Central memory CD8-positive, alpha-beta T cell (primary cell): Measurements from ENCODE around the gene CBFA2T3.

Experiments
- ATAC-seq: fragments of 150-1000 bp; cut with Tn5 transposase; replicated peaks from 2 replicates; pipeline ENCODE4 v1.10.0; 2022; ENCODE audit warnings: mild to moderate bottlenecking, moderate FRiP score, moderate number of reproducible peaks; ENCODE audit not compliant: poor library complexity, severe bottlenecking; ENCODE audit errors: extremely low read depth
- DNase-seq, 2 donors: peaks; one replicate each; pipeline ENCODE4 v3.0.0; 2021; ENCODE audit warnings: low spot score in 2 of 2
- H3K27ac Mint-ChIP-seq: one replicate; pipeline ENCODE4 v1.8.0; 2022; ENCODE audit warnings: low read depth, mild to moderate bottlenecking, moderate library complexity, mixed read lengths
- H3K27me3 Mint-ChIP-seq: one replicate; pipeline ENCODE4 v1.8.0; 2022; ENCODE audit warnings: mixed read lengths
- H3K36me3 Mint-ChIP-seq: one replicate; pipeline ENCODE4 v1.8.0; 2022; ENCODE audit warnings: mild to moderate bottlenecking, moderate library complexity, mixed read lengths; ENCODE audit not compliant: insufficient read depth
- H3K4me1 Mint-ChIP-seq: one replicate; pipeline ENCODE4 v1.8.0; 2022; ENCODE audit warnings: mixed read lengths
- H3K4me3 Mint-ChIP-seq: one replicate; pipeline ENCODE4 v1.8.0; 2022; ENCODE audit warnings: mild to moderate bottlenecking, moderate library complexity, mixed read lengths
- H3K9me3 Mint-ChIP-seq: one replicate; pipeline ENCODE4 v1.8.0; 2022; ENCODE audit warnings: mixed read lengths

Gene CBFA2T3

DNA sequence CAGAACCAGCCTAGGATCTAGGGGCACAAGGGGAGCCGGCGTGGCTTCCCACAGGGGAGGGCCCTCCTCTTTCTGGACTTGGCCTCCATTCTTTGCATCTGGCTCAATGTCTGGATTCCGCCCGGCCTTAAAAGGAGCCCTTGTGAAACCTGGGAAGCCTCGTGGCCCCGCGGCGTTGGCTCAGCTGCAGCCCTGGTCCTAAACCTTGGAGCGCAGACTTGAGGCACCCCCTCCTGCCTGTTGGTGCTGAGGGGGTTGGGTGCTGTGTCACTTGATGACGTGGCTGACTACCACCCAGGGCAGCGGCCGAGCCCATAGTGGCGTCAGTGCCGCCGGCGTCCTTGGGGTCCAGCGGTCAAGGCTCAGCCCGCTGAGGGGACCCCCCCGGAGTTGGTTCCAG lies 115.6 kb downstream of the CBFA2T3 start:
- DNase-seq (no peak), ATAC-seq (no peak)
- Mint-ChIP-seq H3K36me3 (peaks cover 27% of the 10 kb centered on the region), H3K9me3 (no peaks in the 10 kb centered on the region), H3K4me3 (no peak overlapping the region), H3K4me1 (peaks cover 14% of the 10 kb centered on the region), H3K27me3 (no peaks in the 10 kb centered on the region), H3K27ac (no peak overlapping the region)

DNA sequence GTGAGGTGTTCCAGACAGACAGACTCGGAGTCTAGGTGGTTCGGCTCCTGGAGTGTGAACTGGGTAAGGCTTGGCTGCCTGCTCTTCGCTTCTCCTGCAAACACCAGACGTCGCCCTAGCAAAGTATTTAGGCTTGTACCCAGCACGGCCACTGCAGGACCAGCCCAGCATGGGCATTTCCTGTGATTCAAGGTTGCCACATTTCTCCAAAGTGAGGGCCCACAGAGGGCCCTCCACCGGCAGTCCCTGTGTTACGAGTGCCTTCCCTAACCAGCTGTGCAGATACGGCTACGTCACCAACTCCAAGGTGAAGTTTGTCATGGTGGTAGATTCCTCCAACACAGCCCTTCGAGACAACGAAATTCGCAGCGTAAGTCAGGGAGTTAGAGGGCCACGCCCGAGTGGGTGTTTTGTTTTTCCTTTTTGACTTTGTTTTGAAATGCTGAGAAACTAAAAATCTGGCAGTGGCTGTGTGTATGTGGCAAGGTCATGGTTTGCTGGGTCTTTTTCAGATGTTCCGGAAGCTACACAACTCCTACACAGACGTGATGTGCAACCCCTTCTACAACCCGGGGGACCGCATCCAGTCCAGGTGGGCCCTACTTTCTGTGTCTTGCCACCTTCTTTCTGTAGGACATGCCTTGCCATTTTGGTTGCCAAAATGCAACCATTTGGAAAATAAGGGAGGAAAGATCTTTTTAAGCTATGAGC lies 117.5 kb downstream of the CBFA2T3 start:
- H3K9me3 Mint-ChIP-seq, result no peaks in the 10 kb centered on the region
- no peak overlapping the region for H3K4me3 Mint-ChIP-seq
- H3K27me3 Mint-ChIP-seq, result no peaks in the 10 kb centered on the region
- ATAC-seq, result no peak
- DNase-seq, result no peak
- peaks cover 21% of the 10 kb centered on the region for H3K4me1 Mint-ChIP-seq
- peaks cover 26% of the 10 kb centered on the region for H3K36me3 Mint-ChIP-seq
- H3K27ac Mint-ChIP-seq, result no peak overlapping the region

DNA sequence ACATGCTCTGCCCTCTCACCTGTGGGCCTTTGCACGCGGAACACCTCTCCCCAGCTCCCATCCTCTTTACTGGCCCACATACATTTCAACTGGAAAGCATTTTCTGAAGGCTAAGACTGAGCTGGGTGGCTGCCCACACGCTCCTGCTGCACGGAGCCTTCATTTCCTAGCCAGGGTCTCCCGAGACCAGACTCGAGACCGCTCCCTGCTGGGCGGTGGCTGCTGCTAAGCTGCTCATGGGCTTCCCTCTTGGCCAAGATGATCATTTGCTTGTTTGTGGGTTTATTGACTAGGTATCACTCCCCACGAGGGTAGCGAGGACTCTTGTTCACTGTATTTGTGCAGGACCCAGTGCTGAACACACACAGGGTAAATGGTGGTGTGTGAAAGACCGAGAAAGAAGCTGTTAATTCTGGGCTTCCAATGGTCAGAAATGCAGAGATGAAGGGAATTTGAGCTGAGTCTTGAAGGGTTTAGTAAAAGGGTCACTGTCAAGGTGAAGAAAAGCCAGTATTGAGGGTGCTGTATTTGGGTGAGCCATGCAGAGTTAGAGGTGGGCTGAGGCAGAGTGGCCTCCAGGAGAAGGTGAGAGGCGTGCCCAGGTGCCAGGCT lies 119.2 kb downstream of the CBFA2T3 start:
- peak; percentile 45 to 54 for DNase-seq
- Mint-ChIP-seq H3K27ac (peak overlapping the region; percentile 94), H3K4me1 (peaks cover 21% of the 10 kb centered on the region), H3K36me3 (peaks cover 26% of the 10 kb centered on the region), H3K9me3 (no peaks in the 10 kb centered on the region), H3K27me3 (no peaks in the 10 kb centered on the region), H3K4me3 (peak overlapping the region; percentile 99)
- peak; percentile 54 for ATAC-seq

DNA sequence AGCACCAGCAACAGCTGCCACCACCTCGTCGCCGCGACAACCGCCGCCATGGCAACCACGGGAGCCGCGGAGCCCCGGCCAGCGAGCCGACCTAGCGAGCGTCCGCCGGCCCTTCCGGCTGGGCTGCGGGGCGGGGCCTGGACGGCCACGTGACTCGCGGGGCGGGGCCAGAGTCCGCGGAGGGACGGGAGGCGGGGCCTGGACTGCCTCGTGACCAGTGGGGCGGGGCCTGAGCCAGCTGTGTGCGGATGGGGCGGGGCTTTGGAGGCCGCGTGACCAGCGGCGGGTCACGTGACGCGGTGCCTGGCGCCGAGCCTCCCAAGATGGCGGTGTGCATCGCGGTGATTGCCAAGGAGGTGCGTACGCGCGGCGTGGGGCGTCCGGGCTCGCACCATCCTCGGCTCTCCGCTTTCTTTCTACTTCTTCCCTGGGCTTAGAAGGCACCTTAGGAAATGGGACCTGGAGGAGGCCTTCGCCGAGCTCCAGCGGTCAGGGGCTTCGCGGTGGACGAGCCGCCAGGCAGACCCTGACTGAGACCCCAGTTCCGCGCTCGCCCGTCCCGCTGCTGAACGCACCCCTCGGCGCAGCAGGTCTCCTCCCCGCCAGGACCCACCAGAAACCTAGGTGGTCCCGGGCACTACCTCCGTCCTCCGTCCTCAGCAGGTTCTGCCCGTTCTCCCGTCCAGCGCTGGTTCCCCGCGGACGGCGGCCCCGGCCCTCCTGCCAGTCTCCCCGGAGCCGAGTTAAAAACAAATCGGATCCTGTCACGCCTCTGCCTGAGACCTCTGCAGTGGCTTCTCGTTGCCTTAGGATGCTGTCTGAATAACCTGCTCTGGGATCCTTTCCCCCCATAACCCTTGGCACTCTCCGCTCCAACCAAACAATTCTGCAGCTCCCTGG lies 119.9 kb downstream of the CBFA2T3 start, which contains the start of the genes GALNS and TRAPPC2L:
GALNS (minus strand) TSS at position 120 of the 900 bp plus-strand sequence; CDS start at position 50, 70 bp downstream.
TRAPPC2L (plus strand) TSS at position 300 of the 900 bp plus-strand sequence; CDS start at position 324, 24 bp downstream.
- Mint-ChIP-seq H3K9me3 (no peaks in the 10 kb centered on the region), H3K4me1 (peaks cover 28% of the 10 kb centered on the region), H3K36me3 (peaks cover 25% of the 10 kb centered on the region), H3K4me3 (peak within 1 kb of the TSS; percentile 99), H3K27me3 (no peaks in the 10 kb centered on the region), H3K27ac (peak within 1 kb of the TSS; percentile 94)
- ATAC-seq (peak; percentile 85), DNase-seq (peak; percentile 97 to 98)

DNA sequence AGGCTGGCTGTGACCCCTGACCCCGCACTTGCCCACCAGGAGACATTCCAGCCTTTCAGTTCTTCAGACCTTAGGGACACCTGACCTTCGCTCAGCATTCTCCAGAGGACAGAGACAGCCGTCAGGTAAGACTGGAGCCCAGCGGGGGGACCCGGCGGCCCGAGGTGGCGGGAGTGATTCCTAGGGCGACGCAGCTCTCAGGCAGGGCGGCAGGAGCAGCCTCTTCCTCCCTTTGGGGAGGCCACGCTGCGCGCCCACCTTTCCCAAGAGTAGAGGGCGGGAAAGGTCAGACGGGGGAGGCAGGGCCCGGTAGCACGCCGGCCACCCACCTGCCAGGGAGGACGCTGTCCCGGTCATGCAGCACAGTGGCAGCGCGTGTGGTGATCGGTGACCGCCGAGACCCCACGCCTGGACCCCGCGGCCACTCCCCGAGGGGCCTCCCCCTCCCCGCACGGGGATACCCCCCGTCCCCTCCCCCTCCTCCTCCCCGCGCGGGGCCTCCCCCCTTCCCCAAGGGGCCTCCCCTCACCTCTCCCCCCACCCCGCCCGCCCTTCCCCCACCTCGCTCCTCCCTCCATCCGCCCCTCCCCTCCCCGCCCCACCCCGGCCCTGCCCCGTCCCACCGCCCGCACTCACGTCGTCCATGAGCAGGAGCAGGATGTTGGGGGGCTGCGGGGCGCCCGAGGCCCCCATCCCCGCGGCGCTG lies 120.7 kb downstream of the CBFA2T3 start:
- Mint-ChIP-seq H3K27ac (peak overlapping the region; percentile 94), H3K36me3 (peaks cover 23% of the 10 kb centered on the region), H3K4me1 (peaks cover 30% of the 10 kb centered on the region), H3K4me3 (peak overlapping the region; percentile 99), H3K9me3 (no peaks in the 10 kb centered on the region), H3K27me3 (no peaks in the 10 kb centered on the region)
- DNase-seq (no peak), ATAC-seq (peak; percentile 50)

DNA sequence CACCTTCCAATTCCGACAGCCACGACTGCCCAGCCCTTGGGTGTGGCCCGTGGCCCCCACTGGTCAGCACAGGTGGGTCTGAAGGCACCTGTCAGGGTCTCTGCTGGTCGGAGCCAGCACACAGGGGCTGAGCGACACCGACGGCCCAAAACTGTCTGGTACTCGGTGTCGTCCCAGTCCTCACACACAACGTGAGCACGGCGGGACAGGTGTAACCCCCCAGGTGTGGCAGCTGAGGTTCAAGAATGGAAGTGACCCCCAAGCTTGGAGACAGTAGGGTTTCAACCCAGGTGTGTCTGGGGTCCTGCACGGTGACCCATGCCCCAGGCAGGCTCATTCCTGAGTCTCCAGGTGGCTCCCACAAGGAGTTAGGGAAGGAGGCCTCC lies 121.3 kb downstream of the CBFA2T3 start:
- ATAC-seq, result no peak

DNA sequence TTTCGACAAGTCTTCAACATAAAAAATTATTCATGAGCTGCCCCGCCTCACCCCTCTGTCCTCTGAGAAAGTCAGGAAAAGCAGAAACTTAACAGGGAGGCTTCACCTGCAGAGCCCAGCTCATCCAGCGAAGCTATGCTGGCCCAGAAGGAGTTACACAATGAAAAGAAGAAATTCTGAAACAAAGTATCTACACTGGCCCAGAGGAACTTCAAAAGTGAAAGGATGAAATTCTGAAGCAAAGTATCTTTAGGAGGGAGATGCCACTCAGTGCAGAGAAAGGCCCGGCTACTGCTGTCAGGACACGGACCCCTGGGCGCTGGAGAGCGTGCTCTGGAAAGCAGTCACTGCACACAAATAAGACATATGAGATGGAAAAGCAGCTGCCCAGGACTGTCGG lies 121.8 kb downstream of the CBFA2T3 start:
- H3K36me3 Mint-ChIP-seq, result peaks cover 19% of the 10 kb centered on the region
- peaks cover 30% of the 10 kb centered on the region for H3K4me1 Mint-ChIP-seq
- H3K27me3 Mint-ChIP-seq, result no peaks in the 10 kb centered on the region
- peak overlapping the region; percentile 99 for H3K4me3 Mint-ChIP-seq
- ATAC-seq (no peak), DNase-seq (no peak)
- H3K27ac Mint-ChIP-seq, result peak overlapping the region; percentile 66
- no peaks in the 10 kb centered on the region for H3K9me3 Mint-ChIP-seq

More for the DNA sequence above, 121.3 kb downstream of the CBFA2T3 start:
- Mint-ChIP-seq H3K36me3 (peaks cover 21% of the 10 kb centered on the region), H3K4me3 (peak overlapping the region; percentile 99), H3K9me3 (no peaks in the 10 kb centered on the region), H3K27me3 (no peaks in the 10 kb centered on the region), H3K4me1 (peaks cover 30% of the 10 kb centered on the region), H3K27ac (peak overlapping the region; percentile 66)
- no peak for DNase-seq

DNA sequence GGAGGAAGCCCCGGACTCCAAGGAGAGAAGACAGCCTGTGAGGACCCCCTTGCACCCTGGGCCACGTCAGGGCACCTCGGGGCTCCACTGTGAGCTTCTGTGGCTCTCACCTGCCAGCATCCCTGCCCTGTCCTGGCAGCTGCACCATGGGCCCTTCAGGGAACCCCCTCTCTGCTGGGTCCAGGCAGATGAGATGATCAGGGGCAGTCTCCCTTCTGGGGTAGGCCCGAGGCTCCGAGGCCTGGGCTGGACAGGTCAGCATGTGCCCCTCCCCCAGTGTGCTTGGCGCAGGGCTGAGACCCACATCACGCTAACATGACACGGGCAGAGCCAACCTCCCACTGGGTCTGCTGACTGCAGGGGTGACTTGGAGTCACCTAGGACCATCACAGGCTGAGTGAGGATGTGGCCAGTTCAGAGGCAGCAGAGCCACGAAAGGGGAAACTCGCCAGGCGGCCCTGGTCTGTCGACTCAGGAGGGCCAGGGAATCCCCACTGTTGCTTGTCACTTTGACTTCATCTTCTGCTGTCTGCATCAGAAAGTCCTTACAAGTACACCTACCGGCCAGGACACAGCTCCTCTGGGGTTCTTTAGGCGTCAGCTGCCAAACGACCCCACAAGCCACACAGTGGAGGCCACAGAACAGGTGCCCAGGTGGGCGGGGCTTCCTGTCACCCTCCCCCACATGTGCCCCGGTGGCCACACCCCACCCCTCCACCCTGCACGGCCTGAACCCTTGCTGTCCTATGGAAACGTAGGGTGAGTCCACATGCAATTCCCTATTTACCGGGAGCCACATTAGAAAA lies 122.5 kb downstream of the CBFA2T3 start:
- Mint-ChIP-seq H3K27ac (no peak overlapping the region), H3K27me3 (no peaks in the 10 kb centered on the region), H3K9me3 (no peaks in the 10 kb centered on the region), H3K4me3 (peak overlapping the region; percentile 99), H3K4me1 (peaks cover 30% of the 10 kb centered on the region), H3K36me3 (peaks cover 19% of the 10 kb centered on the region)
- peak; percentile 13 for ATAC-seq
- peak in 1 of 2 donors; percentile 18 for DNase-seq

DNA sequence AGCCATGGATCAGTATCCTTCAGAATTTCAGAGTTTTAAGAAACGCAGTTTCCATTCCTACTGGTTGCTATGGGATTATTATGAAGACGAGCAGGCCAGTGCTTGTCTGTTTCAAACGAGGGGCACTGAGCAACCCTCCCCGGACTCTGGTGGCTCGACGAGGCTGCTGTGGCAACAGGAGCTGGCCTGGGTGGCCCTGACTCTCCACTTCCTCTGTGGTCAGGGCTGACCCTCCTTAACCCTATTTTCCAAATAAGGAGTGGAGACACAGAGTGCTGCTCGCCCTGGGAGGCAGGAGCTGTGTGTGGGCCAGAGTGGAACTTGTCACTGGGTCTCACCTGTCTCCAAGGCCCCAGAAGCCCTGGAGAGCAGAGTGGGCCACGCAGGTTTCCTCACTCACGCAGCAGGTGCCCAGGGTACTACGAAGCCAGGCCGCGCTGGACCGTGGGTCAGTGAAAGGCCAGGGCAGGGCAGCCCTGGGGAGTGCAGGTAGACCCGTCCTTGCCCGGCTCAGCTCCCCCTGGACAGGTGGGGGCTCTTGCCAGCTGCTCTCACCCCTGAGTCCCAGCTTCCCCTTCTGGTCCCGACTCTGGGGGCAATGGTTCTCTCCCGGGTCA lies 123.6 kb downstream of the CBFA2T3 start:
- peaks cover 27% of the 10 kb centered on the region for H3K4me1 Mint-ChIP-seq
- no peak for ATAC-seq
- H3K4me3 Mint-ChIP-seq, result no peak overlapping the region
- H3K36me3 Mint-ChIP-seq, result peaks cover 19% of the 10 kb centered on the region
- no peaks in the 10 kb centered on the region for H3K9me3 Mint-ChIP-seq
- no peaks in the 10 kb centered on the region for H3K27me3 Mint-ChIP-seq
- no peak overlapping the region for H3K27ac Mint-ChIP-seq
- no peak for DNase-seq

DNA sequence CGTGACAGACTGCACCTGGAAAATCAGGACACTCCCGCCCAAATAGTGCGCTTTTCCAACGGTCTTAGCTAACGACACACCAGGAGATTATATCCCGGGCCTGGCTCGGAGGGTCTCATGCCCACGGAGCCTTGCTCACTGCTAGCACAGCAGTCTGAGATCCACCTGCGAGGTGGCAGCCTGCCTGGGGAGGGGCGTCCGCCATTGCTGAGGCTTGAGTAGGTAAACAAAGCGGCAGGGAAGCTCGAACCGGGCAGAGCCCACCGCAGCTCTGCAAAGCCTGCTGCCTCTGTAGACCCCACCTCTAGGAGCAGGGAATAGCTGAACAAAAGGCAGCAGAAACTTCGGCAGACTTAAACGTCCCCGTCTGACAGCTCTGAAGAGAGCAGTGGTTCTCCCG lies 125.4 kb downstream of the CBFA2T3 start:
- Mint-ChIP-seq H3K36me3 (peaks cover 9% of the 10 kb centered on the region), H3K27me3 (no peaks in the 10 kb centered on the region), H3K27ac (no peak overlapping the region), H3K4me3 (no peak overlapping the region), H3K9me3 (no peaks in the 10 kb centered on the region), H3K4me1 (peaks cover 16% of the 10 kb centered on the region)
- DNase-seq, result no peak
- ATAC-seq, result no peak

DNA sequence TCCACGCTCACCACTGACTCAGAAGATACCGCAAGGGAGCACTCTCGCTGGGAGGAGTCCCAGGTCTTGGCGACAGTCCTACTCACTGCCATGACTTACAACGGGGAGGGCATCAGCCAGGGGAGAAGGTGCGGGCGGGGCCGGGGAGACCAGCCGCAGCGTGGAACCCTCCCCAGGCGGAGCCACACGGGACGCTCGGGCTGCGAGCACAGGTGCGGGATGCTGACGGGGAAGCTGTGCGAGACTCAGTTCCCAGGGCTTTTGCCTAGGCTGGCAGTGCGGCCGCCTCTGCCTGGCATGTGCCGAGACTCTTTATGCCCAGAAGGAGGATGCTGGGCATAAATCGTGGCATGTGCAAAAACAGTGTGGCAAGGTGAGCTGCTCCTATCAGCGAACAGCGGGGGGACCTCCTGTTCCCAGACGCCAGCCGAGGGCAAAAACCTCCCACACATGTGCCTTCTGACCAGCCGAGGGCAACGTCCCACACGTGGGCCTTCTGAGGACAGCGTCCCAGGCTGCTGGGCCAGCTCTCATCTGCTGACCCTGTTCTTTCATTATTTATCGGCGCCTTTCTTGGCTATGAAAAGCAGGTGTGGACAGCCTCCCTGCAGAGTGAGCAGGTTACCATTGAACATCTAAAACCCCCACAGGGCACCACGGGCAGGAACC lies 126.3 kb downstream of the CBFA2T3 start:
- Mint-ChIP-seq H3K4me3 (no peak overlapping the region), H3K9me3 (no peaks in the 10 kb centered on the region), H3K4me1 (peaks cover 16% of the 10 kb centered on the region), H3K27ac (no peak overlapping the region), H3K27me3 (no peaks in the 10 kb centered on the region), H3K36me3 (peaks cover 8% of the 10 kb centered on the region)
- ATAC-seq (no peak), DNase-seq (no peak)
